Stimulated activated CD4-positive, alpha-beta T cell treated with anti-CD3 and anti-CD28 coated beads, Interleukin-4, amount 100 ng/mL, for 1 hour (primary cell): ENCODE results near the gene POFUT2.
"Not testable (repeated sequence)": the region's sequence is repeated elsewhere in the genome, so short reads cannot be mapped to it uniquely, and the experiment has no call there.

ENCODE experiments used
- DNase-seq: peaks from one replicate; pipeline ENCODE4 v3.0.0-alpha.2; 2020

The POFUT2 gene

GRCh38 chr21:45326169-45326851, 38.6 kb upstream of the POFUT2 start:
- DNase-seq, result no peak

GRCh38 chr21:45325206-45326168, 37.8 kb upstream of the POFUT2 start:
- DNase-seq, result no peak

GRCh38 chr21:45324489-45325205, 37.0 kb upstream of the POFUT2 start:
- no peak for DNase-seq

- DNase-seq, result no peak
Observed at GRCh38 chr21:45323487-45324311, 36.0 kb upstream of the POFUT2 start.

GRCh38 chr21:45322960-45323461, 35.3 kb upstream of the POFUT2 start:
- DNase-seq, result no peak

GRCh38 chr21:45322231-45322959, 34.7 kb upstream of the POFUT2 start:
- no peak for DNase-seq

- no peak for DNase-seq
Observed at GRCh38 chr21:45320261-45321025, 32.7 kb upstream of the POFUT2 start.

- DNase-seq, result no peak
Observed at GRCh38 chr21:45319461-45320211, 31.9 kb upstream of the POFUT2 start.

GRCh38 chr21:45318556-45319404, 31.1 kb upstream of the POFUT2 start:
- no peak for DNase-seq

- DNase-seq, result no peak
Observed at GRCh38 chr21:45318146-45318555, 30.5 kb upstream of the POFUT2 start.

- DNase-seq, result no peak
Observed at GRCh38 chr21:45317398-45318145, 29.9 kb upstream of the POFUT2 start.

GRCh38 chr21:45316871-45317397, 29.2 kb upstream of the POFUT2 start:
- DNase-seq, result no peak

GRCh38 chr21:45315676-45316470, 28.2 kb upstream of the POFUT2 start:
- not testable (repeated sequence) for DNase-seq

GRCh38 chr21:45313682-45314081, 26.0 kb upstream of the POFUT2 start:
- DNase-seq, result no peak

GRCh38 chr21:45313015-45313414, 25.3 kb upstream of the POFUT2 start:
- no peak for DNase-seq

- DNase-seq, result no peak
Observed at GRCh38 chr21:45312296-45312695, 24.6 kb upstream of the POFUT2 start.

- no peak for DNase-seq
Observed at GRCh38 chr21:45310459-45310858, 22.8 kb upstream of the POFUT2 start.
